GM12878 (cell line): ENCODE data around the gene TRIM41. TPM values are rescaled to one million over a fixed set of nuclear protein-coding genes. Genes with fewer than 3 reads are reported as not detected.

Experiments
- ATAC-seq: fragments of 200-7000 bp; cut with Tn5 transposase; 3 replicates; pipeline ENCODE4 v1.9.1; 2020; ENCODE audit warnings: mild to moderate bottlenecking, moderate library complexity
- BruUV-seq: library from RNA; stranded (reverse); fragments of 400-500 nt; replicated peaks from 2 replicates; lab custom pipeline; 2021; lab: Mats Ljungman, UMichigan
- CTCF ChIA-PET: fragments of 300-600 bp; sonication (Branson Sonifier 250); formaldehyde crosslinking; extraction: SDS; loops from one replicate; lab custom pipeline; 2021; ENCODE audit warnings: inconsistent platforms; lab: Yijun Ruan, JAX
- POLR2A ChIA-PET: fragments of 350-600 bp; formaldehyde crosslinking; extraction: SDS; loops from one replicate; lab custom pipeline; 2021; ENCODE audit warnings: inconsistent platforms; lab: Charles Lee
- RAD21 ChIA-PET: fragments of 300-600 bp; sonication (Branson Sonifier 250); formaldehyde crosslinking; loops from one replicate; lab custom pipeline; 2023; ENCODE audit warnings: antibody characterized with exemption; ENCODE audit not compliant: unreplicated experiment; lab: Charles Lee
- SMC1A ChIA-PET: fragments of 300-600 bp; sonication (Branson Sonifier 250); formaldehyde crosslinking; loops from one replicate; lab custom pipeline; 2023; ENCODE audit not compliant: unreplicated experiment, uncharacterized antibody; lab: Charles Lee
- DNase-seq: peaks from one replicate; pipeline ENCODE4 v3.0.0-alpha.2; 2011; ENCODE audit warnings: low read depth, low spot score
- FAIRE-seq: peaks from 3 replicates; lab custom pipeline; 2011; peaks lifted over from hg19 to GRCh38; lab: Jason Lieb, UNC
- H2AFZ ChIP-seq: 2 replicates; pipeline ENCODE4 v1.6.0; 2011; ENCODE audit warnings: low read depth, low read length, control low read depth; ENCODE audit not compliant: control insufficient read depth
- H3K27ac ChIP-seq: 2 replicates; pipeline ENCODE4 v1.5.1; 2011; ENCODE audit warnings: control low read depth; ENCODE audit not compliant: control insufficient read depth, insufficient read depth
- H3K27me3 ChIP-seq, 2 experiments: replicated peaks in 1 of 2; 2 replicates each; pipeline versions ENCODE4 v1.6.0 to v1.6.1; 2011; ENCODE audit warnings: low read length in 1 of 2; ENCODE audit not compliant: control insufficient read depth in 2 of 2, insufficient read depth in 2 of 2
- H3K36me3 ChIP-seq, 2 experiments: 2 replicates each; pipeline ENCODE4 v1.5.1; 2011; ENCODE audit warnings: low read length in 1 of 2; ENCODE audit not compliant: control insufficient read depth in 2 of 2, insufficient read depth in 2 of 2
- H3K4me1 ChIP-seq: 2 replicates; pipeline ENCODE4 v1.6.1; 2011; ENCODE audit warnings: mild to moderate bottlenecking, low read length, moderate library complexity, mixed read lengths; ENCODE audit not compliant: control insufficient read depth, insufficient read depth
- H3K4me2 ChIP-seq: 2 replicates; pipeline ENCODE4 v1.6.0; 2011; ENCODE audit warnings: control low read depth; ENCODE audit not compliant: control insufficient read depth, insufficient read depth
- H3K4me3 ChIP-seq: fragments of 200-600 bp; sonication (generic); 2 replicates; pipeline ENCODE4 v1.5.1; 2016
- H3K79me2 ChIP-seq: 2 replicates; pipeline ENCODE4 v1.6.0; 2011; ENCODE audit warnings: low read length; ENCODE audit not compliant: control insufficient read depth, insufficient read depth
- H3K9ac ChIP-seq: 2 replicates; pipeline ENCODE4 v1.8.0; 2011; ENCODE audit warnings: low read length, control low read depth, mixed read lengths; ENCODE audit not compliant: control insufficient read depth, insufficient read depth
- H3K9me3 ChIP-seq: replicated peaks from 3 replicates; pipeline ENCODE4 v1.5.1; 2011; ENCODE audit warnings: mild to moderate bottlenecking, low read length; ENCODE audit not compliant: control insufficient read depth, insufficient read depth
- H4K20me1 ChIP-seq: 2 replicates; pipeline ENCODE4 v1.6.0; 2011; ENCODE audit not compliant: control insufficient read depth, insufficient read depth
- BHLHE40 ChIP-seq, 2 experiments: fragments of 450-650 bp in 1 of 2; IDR thresholded peaks; 2 replicates each; pipeline ENCODE4 v1.6.1; 2011 to 2017; ENCODE audit warnings: low read depth in 2 of 2, borderline replicate concordance in 1 of 2, improper control_type of control experiment in 1 of 2, low read length in 1 of 2, mild to moderate bottlenecking in 1 of 2
- CEBPZ ChIP-seq: fragments of 150-350 bp; IDR thresholded peaks from 2 replicates; pipeline ENCODE4 v1.6.1; 2016; ENCODE audit warnings: low read depth, low read length
- EZH2 ChIP-seq: IDR thresholded peaks from 2 replicates; pipeline ENCODE4 v1.6.1; 2012; ENCODE audit warnings: low read depth, mild to moderate bottlenecking, control low read depth, inconsistent platforms, low read length, borderline replicate concordance; ENCODE audit not compliant: control insufficient read depth
- HDAC2 ChIP-seq: fragments of 200-600 bp; sonication (generic); IDR thresholded peaks from 2 replicates; pipeline ENCODE4 v1.6.1; 2017
- IKZF1 ChIP-seq: fragments of 450-650 bp; conservative IDR thresholded peaks from 2 replicates; pipeline ENCODE4 v1.6.1; 2017; ENCODE audit warnings: antibody characterized with exemption, mild to moderate bottlenecking
- JUNB ChIP-seq: IDR thresholded peaks from 2 replicates; pipeline ENCODE4 v1.6.1; 2016; ENCODE audit warnings: antibody characterized with exemption, mild to moderate bottlenecking
- LARP7 ChIP-seq: fragments of 450-650 bp; IDR thresholded peaks from 2 replicates; pipeline ENCODE4 v1.6.1; 2017; ENCODE audit warnings: mild to moderate bottlenecking
- MEF2B ChIP-seq: fragments of 450-650 bp; IDR thresholded peaks from 2 replicates; pipeline ENCODE4 v1.6.1; 2018; ENCODE audit warnings: mild to moderate bottlenecking, moderate library complexity; ENCODE audit not compliant: partially characterized antibody, poor library complexity, severe bottlenecking
- MXI1 ChIP-seq: fragments of 150-350 bp; IDR thresholded peaks from 2 replicates; pipeline ENCODE4 v1.6.1; 2011; ENCODE audit warnings: low read depth, mild to moderate bottlenecking, inconsistent platforms, low read length, improper control_type of control experiment
- NRF1 ChIP-seq: conservative IDR thresholded peaks from 2 replicates; pipeline ENCODE4 v1.6.1; 2011; ENCODE audit warnings: mild to moderate bottlenecking, low read depth, low read length, improper control_type of control experiment
- POLR2AphosphoS5 ChIP-seq: IDR thresholded peaks from 2 replicates; pipeline ENCODE4 v1.6.1; 2011; ENCODE audit warnings: mild to moderate bottlenecking, low read length, inconsistent platforms
- SIN3A ChIP-seq: IDR thresholded peaks from 2 replicates; pipeline ENCODE4 v1.6.1; 2012; ENCODE audit warnings: low read depth, low read length, improper control_type of control experiment
- SMAD5 ChIP-seq: IDR thresholded peaks from 2 replicates; pipeline ENCODE4 v1.6.1; 2016; ENCODE audit warnings: antibody characterized with exemption, low read depth
- SMARCA5 ChIP-seq: fragments of 450-650 bp; IDR thresholded peaks from 2 replicates; pipeline ENCODE4 v1.6.1; 2017; ENCODE audit warnings: mild to moderate bottlenecking
- SREBF2 ChIP-seq: IDR thresholded peaks from 2 replicates; pipeline ENCODE4 v1.6.1; 2012; ENCODE audit warnings: mild to moderate bottlenecking, low read length
- ZNF217 ChIP-seq: fragments of 450-650 bp; IDR thresholded peaks from 2 replicates; pipeline ENCODE4 v1.6.1; 2017; ENCODE audit warnings: antibody characterized with exemption, mild to moderate bottlenecking
- ZNF384 ChIP-seq: IDR thresholded peaks from 2 replicates; pipeline ENCODE4 v1.6.1; 2012; ENCODE audit warnings: low read depth, mild to moderate bottlenecking, low read length, improper control_type of control experiment, borderline replicate concordance
- ZZZ3 ChIP-seq: IDR thresholded peaks from 2 replicates; pipeline ENCODE4 v1.6.1; 2011; ENCODE audit warnings: low read depth; ENCODE audit not compliant: control insufficient read depth, insufficient read length
- WGBS: methylation state at CpG from one replicate; pipeline ENCODE4 v1.1.6; 2016; ENCODE audit warnings: low lambda C conversion rate; ENCODE audit not compliant: insufficient replicate concordance, insufficient coverage; ENCODE audit errors: missing lambda C conversion rate; 5-methylcytosine and 5-hydroxymethylcytosine counted together
- in situ Hi-C: fragments of 300-500 bp; cut with MboI; formaldehyde crosslinking; loops from 9 replicates; pipeline ENCODE4 v1.14.3; 2018; ENCODE audit warnings: mixed read lengths
- intact Hi-C: fragments of 100-400 bp; cut with micrococcal nuclease; formaldehyde crosslinking; loops from one replicate; pipeline ENCODE4 v1.14.2; 2022; ENCODE audit not compliant: unreplicated experiment
- polyA plus RNA-seq, 11 experiments: library from polyadenylated mRNA; depleted of rRNA in 4 of 11; unstranded in 6 of 11; stranded (reverse) in 5 of 11; fragments of >200 nt; fragmentation: Nextera tagmentation in 4 of 11; fragmentation: Illumina TruSeq in 1 of 11; extraction: Ambion mirVana in 4 of 11; extraction: Trizol in 1 of 11; gene quantifications; 1 replicate in 1 of 11; 2 replicates in 10 of 11; pipeline versions ENCODE4 v1.2.1 to v1.2.3, GENCODE V29; 2011 to 2016; ENCODE audit warnings: inconsistent platforms in 2 of 11, missing spikeins in 2 of 11, low read depth in 1 of 11
- total RNA-seq, 4 experiments: library from RNA; depleted of rRNA in 3 of 4; stranded (reverse); fragments of >200 nt in 3 of 4; fragmentation: Illumina TruSeq in 1 of 4; extraction: Trizol in 1 of 4; gene quantifications; 2 replicates each; pipeline versions ENCODE4 v1.2.1 to v1.2.3, GENCODE V29; 2013 to 2021
- TF ChIP-seq, protein P1 (sequence below): fragments of 450-650 bp; IDR thresholded peaks from 2 replicates; pipeline ENCODE4 v1.6.1; 2017; ENCODE audit warnings: antibody characterized with exemption, mild to moderate bottlenecking, moderate library complexity

TRIM41 gene
- total and polyA plus RNA-seq, 10 of the 15 experiments (the other 5 are each of a cell fraction or from before 2014, with no cell fraction given) = 1.0 to 28.9 (median 10.6) TPM

- no TSS peak for BruUV-seq
- H4K20me1 ChIP-seq = no peaks in the 10 kb centered on the region
- no peaks in the 10 kb centered on the region for H3K27me3 ChIP-seq
- ATAC-seq (peak; percentile 64), DNase-seq (peak; percentile 25), FAIRE-seq (no peak)
- H3K4me3 ChIP-seq = peak overlapping the region; percentile 70
- no peaks in the 10 kb centered on the region for H3K79me2 ChIP-seq
- no peak overlapping the region for H3K9ac ChIP-seq
- ChIA-PET SMC1A (no interaction called here), RAD21 (interaction anchor here (0.6 to 1.2 kb wide), 2 partner anchors 11 to 26 kb away, joined by 3 read pairs; no protein-coding TSS in a partner anchor), POLR2A (interaction anchor here (0.5 kb wide), 1 partner anchor 10 kb away, joined by 3 read pairs; no protein-coding TSS in a partner anchor), CTCF (no interaction called here)
- WGBS = under 1% methylated on average over 45 of the region's 46 CpGs
- H3K4me1 ChIP-seq = peaks cover 8% of the 10 kb centered on the region
- intact Hi-C loops = no loop called here
- no peak overlapping the region for H3K27ac ChIP-seq
- peak overlapping the region; percentile 77 for H3K4me2 ChIP-seq
- peak overlapping the region; percentile 35 for H2AFZ ChIP-seq
- in situ Hi-C loops = no loop called here
- H3K36me3 ChIP-seq = no peaks in the 10 kb centered on the region
- no peaks in the 10 kb centered on the region for H3K9me3 ChIP-seq
- TF ChIP-seq ZZZ3 (no peak), SIN3A (0 out of 2 replicates have a peak, but pooled peaks have one; percentile 24), EZH2 (no peak), IKZF1 (peak; percentile 68), POLR2AphosphoS5 (no peak), JUNB (no peak), BHLHE40 (IDR thresholded peaks at IDR 0.05; ENCODE audit: borderline replicate concordance in 1 of 2, low read depth in 2 of 2, low read length in 1 of 2) (peak in 1 of 2 experiments; percentile 70; a peak in 2 of 4 replicates), ZNF384 (no peak), CEBPZ (no peak), SMARCA5 (peak; percentile 47; the same call in 1 of the 2 replicates), SMAD5 (no peak), ZNF217 (0 out of 2 replicates have a peak, but pooled peaks have one; percentile 38), NRF1 (no peak), MEF2B (peak; percentile 74), SREBF2 (peak; percentile 52; the same call in 1 of the 2 replicates), MXI1 (peak; percentile 42; the same call in 1 of the 2 replicates), HDAC2 (no peak), LARP7 (no peak)
- TF ChIP-seq, protein P1, sequence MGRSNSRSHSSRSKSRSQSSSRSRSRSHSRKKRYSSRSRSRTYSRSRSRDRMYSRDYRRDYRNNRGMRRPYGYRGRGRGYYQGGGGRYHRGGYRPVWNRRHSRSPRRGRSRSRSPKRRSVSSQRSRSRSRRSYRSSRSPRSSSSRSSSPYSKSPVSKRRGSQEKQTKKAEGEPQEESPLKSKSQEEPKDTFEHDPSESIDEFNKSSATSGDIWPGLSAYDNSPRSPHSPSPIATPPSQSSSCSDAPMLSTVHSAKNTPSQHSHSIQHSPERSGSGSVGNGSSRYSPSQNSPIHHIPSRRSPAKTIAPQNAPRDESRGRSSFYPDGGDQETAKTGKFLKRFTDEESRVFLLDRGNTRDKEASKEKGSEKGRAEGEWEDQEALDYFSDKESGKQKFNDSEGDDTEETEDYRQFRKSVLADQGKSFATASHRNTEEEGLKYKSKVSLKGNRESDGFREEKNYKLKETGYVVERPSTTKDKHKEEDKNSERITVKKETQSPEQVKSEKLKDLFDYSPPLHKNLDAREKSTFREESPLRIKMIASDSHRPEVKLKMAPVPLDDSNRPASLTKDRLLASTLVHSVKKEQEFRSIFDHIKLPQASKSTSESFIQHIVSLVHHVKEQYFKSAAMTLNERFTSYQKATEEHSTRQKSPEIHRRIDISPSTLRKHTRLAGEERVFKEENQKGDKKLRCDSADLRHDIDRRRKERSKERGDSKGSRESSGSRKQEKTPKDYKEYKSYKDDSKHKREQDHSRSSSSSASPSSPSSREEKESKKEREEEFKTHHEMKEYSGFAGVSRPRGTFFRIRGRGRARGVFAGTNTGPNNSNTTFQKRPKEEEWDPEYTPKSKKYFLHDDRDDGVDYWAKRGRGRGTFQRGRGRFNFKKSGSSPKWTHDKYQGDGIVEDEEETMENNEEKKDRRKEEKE = no peak
These were observed 5.8 kb upstream of the TRIM41 start for GRCh38 chr5:181217111-181217802.
